Stimulated activated CD8-positive, alpha-beta memory T cell treated with anti-CD3 and anti-CD28 coated beads, Interleukin-15, amount 100 ng/mL, for 24 hours (primary cell): ENCODE measurements around the gene RPS13.
"Not testable (repeated sequence)": the region's sequence is repeated elsewhere in the genome, so short reads cannot be mapped to it uniquely, and the experiment has no call there.

Source experiments
- DNase-seq: peaks from one replicate; pipeline ENCODE4 v3.0.0-alpha.2; 2020; ENCODE audit warnings: low read depth

Gene RPS13

DNA sequence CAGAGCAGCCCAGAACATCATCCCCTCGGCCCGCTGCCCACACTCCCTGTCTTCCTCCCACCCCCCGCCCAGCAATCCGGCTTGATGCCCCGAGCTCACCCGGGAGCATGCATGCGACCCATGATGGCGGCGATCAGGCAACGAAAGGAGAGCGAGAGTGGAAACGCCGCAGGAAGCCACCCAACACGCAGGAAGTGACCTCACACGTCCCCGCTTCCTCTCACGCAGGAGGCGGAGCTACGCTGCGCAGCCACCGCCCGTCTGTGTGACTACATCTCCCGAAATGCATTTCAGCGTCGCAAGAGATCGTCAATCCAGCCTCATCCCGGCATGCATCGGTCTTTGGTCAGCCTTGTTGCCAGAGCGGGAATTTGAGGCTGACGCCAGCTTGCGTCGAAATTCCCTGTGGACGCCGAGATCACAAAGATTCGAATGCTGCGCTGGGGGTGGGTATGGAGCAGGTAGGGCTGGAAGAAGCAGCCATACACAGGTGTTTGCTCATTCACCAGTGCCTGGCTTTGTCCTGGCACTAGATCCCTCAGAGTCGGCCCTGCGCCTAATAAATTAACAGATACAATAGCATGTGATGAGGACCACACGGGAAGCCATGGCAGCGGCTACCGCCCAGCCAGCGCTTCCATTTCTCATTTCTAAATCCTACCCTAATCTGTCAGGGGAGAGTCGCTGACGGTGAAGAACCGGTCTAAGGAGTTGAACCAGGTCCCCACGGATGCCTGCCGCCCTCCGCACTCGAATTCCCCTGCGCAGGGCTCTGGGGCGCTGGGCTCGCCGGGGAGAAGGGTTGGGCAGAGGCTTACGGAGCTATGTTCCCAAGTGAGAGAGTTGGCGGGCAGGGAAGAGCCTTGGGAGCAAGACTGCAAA, at the start of gene RPS13:
Gene RPS13, minus strand, starts transcription at position 148 of the 882 bp plus-strand sequence. Its CDS starts 26 bp downstream, at position 122.
- peak; percentile 82 for DNase-seq

DNA sequence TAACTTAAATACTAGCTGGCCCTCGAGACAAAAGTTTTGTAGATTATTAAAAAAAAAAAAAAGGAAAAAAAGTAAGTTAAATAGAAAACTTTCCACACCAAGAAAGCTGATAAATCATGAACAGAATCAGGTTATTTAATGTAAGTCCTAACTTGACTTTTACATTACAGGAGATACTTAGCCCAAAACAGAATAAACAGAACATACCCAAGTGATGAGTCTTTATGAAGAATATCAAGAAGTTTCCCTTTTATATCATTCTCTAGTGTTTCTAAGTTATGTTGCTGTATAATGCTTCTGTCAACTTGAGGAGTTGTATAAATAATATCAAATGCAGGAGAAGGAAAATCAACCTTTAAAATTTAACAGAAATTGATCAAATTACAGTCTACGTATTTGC, 44.5 kb upstream of the RPS13 start:
- no peak for DNase-seq

DNA sequence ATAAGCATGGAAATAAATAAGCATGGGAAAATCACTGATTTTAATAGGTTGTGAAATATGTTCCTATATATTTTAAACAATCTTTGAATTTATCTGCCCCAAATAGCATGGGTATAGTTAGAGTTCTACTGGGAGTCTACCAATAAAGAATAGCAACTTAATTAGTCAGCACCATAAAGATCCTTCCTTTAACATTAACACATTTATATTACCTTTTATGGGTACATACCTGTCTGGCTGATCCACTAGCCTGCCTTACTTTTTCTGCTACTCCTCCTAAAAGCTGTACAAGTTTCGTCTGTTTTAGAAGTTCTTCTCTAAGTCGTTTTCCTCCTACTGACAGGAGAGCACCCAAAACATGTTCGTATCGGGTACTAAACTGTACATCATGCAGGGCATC, 39.8 kb upstream of the RPS13 start:
- no peak for DNase-seq

DNA sequence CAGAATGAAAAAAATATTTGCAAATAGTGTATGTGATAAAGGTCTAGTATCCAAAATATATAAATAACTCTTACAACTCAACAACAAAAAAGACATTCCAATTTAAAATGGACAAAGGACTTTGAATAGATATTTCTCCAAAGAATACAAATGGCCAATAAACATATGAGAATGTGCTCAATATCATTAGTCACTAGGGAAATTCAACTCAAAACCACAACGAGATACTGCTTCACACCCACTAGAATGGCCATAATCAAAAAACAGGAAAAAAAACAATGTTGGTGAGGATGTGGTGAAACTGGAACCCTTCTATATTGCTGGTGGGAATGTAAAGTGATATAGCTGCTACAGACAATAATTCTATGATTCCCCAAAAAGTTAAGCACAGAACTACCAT, 38.6 kb upstream of the RPS13 start:
- DNase-seq: no peak

DNA sequence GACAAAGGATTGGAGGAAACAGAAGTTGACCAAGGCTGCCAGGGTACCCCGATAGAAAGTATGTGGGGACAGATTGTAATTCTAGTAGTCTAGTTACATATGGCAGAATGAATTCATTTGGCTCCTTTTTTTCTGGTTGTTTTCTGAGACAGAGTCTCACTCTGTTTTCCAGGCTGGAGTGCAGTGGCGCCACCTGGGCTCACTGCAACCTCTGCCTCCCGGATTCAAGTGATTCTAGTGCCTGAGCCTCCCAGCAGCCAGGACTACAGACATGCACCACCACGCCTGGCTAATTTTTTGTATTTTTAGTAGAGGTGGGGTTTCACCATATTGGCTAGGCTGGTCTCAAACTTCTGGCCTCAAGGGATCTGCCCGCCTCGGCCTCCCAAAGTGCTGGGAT, 30.3 kb upstream of the RPS13 start:
- not testable (repeated sequence) for DNase-seq

DNA sequence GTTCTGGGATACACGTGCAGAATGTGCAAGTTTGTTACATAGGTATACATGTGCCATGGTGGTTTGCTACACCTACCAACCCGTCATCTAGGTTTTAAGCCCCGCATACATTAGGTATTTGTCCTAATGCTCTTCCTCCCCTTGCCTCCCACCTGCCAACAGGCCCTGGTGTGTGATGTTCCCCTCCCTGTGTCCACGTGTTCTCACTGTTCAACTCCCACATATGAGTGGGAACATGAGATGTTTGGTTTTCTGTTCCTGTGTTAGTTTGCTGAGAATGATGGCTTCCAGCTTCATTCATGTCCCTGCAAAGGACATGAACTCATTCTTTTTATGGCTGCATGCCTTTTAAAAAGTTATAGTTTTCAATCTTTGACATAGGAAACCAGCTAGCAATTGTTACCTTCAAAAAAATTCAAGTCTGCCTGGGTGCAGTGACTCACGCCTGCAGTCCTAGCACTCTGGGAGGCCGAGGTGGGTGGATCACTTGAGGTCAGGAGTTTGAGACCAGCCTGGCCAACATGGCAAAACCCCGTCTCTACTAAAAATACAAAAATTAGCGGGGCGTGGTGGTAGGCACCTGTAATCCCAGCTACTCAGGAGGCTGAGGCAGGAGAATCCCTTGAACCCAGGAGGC, 28.1 kb upstream of the RPS13 start:
- not testable (repeated sequence) for DNase-seq

DNA sequence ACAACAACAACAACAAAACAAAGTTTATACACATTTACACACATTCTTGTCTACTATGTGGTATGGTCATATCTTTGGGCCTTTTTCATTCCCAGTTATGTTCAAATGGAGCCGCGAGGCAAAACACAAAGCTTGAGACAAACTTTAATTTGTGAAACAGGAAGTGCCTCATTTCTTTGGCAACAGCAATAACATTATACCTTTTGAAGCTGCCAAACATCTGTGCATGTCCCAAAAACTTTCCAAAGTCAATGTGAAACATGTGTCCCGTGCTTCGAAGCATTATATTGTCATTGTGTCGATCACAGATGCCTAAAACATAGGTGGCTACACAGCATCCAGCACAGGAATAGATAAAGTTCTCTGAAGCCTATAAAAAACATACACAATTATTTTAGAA, 25.0 kb upstream of the RPS13 start:
- DNase-seq: no peak

DNA sequence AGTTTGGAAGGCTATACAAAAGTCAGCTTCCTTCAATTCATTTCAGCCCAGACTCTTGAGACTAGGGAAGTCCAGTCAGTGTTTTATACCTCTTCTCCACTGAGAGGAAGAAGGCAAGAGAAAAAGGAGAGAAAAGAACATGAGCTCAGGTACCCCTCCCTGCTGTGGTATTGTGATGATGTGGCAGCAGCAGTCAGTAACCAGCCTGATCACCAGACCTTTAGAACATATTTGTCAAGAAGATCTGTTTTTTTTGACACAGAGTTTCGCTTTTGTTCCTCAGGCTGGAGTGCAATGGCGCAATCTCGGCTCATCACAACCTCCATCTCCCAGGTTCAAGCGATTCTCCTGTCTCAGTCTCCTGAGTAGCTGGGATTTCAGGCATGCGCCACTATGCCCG, 21.2 kb upstream of the RPS13 start:
- DNase-seq: no peak

DNA sequence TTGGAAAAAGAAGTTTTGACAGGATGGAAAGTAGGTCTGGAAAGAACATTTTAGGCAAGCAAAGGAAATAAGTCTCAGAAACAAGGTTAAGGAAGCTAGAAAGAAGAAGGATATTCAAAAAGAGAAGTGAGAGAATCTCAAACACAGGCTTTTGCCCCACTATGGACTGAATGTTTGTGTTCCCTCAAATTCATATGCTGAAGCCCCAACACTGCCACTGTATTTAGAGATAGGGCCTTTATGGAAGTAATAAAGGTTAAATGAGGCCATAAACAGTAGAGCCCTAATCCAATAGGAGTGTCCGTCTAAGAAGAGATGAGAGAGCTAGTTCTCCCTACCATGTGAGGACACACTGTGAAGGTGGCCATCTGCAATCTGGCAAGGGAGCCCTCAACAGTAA, 20.6 kb upstream of the RPS13 start:
- DNase-seq: no peak

DNA sequence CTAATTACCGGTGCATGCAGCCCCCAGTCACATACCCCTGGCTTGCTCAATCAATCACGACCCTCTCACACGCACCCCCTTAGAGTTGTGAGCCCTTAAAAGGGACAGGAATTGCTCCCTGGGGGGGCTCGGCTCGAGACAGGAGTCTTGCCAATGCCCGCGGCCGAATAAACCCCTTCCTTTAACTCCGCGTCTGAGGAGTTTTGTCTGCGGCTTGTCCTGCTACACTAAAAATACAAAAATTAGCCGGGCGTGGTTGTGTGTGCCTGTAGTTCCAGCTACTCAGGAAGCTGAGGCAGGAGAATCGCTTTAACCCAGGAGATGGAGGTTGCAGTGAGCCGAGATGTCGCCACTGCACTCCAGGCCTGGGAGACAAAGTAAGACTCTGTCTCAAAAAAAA, 8.5 kb upstream of the RPS13 start:
- DNase-seq: not testable (repeated sequence)

DNA sequence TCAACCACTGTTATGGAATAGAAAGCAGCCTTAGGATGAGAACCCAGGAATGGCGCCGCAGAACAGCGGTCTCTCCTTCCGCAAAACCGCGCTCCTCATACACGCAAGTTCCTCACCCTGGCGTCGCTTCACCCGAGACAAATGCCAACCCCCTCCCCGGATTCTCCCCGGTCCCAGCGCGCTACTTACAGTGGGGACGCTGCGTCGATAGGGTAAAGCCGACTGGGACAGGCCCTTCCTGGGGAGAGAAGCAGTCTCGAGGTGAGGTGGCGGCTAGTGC, 287 bp downstream of the RPS13 start:
- no peak for DNase-seq

DNA sequence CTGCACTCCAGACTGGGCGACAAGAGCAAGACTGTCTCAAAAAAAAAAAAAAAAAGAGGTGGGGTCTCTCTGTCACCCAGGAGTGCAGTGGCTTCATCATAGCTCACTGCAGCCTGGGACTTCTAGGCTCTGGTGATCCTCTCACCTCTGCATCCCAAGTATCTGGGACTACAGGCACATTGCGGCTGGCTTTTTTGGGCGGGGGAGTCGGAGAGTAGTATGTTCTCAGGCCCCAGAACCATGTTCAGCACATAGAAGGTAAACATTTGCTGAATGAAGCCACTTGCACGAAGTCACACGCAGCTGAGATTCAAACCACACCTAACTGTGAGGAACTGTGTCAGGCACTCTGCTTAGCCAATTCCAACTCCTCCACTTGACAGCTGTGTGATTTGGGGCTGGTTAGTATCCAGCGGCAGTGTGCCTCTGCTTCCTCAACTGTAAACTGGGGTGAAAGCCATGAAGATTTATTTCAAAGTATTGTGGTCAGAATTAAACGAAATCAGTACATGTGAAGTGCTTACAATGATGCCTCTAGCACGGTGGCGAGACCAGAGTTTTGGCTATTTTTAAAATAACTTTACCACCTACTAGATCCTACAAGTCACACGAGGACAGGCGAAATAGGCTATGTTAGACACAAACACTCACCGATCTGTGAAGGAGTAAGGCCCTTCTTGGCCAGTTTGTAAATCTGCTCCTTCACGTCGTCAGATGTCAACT, 789 bp downstream of the RPS13 start:
- no peak for DNase-seq

DNA sequence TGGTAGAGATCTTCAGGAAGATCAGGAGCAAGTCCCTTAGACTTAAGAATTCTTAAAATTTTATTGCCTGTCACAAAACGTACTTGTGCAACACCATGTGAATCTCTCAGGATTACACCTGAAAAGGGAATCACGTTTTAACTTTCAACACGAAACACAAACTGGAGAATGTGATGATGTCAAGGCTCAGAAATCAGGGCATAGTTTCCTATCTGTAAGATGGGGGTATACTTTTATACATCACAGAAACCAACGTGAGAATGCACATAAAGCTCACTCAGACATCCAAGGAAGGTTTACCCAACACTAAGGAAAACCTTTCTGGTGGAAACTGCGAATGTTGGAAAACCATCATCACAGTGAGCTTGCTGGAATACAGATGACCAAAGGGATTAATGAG, 2.0 kb downstream of the RPS13 start:
- DNase-seq: no peak

DNA sequence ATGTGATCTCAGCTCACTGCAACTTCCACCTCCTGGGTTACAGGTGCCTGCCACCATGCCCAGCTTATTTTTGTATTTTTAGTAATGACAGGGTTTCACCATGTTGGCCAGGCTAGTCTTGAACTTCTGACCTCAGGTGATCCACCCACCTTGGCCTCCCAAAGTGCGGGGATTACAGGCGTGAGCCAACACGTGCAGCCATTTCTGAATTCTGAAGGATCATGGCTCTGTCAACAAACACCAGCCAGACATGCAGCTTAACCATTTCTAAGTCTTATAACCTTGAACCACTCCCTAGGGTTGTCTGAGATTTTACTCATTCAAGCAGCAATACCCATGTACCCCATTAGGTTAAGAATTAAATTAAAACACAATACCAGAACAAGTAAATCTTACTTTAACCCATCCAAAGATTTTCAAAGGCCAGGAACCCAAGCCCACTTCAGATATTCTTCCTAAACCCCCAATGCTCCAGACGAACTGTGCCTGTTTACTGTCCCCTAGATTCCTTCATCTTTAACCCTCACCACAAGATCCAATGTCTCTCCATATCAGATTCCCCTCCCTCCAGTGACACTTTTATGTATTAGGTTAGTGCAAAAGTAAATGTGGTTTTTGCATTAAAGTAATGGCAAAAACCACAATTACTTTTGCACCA, 4.0 kb downstream of the RPS13 start:
- DNase-seq: no peak

DNA sequence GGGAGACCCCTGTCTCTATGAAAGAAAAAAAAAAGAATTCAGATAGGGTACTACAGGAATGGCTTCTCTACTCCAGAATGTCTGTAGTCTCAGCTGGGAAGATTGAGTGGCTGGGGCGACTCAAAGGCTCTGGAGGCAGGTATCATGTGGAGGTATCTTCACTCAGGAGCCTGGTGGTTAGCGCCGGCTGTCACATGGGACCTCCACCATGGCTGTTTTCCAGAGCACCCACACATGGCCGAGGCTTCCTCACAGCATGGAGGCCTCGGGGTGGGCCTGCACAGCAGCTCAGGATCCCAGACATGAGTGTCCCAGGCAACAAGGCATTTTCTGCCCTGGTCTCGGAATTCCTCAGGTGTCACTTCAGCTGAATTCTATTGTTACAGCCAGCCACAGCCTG, 10.1 kb downstream of the RPS13 start:
- DNase-seq: no peak

DNA sequence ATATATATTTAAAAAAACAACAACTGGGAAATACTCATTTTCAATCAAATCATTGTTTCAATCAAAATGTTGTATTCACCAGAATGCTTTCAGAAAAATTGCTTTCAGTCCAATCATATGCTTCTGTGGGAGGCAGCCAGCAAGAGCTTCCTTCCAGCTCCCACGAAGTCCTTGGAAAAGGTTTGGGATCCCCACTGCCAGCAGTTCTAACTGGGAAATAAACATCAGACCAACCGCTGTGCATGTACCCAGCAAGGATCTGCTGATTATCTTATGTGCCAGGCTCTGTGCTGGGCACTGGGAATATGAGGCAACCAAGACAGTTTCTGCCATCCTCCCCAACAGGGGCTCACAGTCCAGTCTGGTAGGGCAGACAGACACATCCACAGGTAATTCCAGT, 10.8 kb downstream of the RPS13 start:
- DNase-seq: no peak

DNA sequence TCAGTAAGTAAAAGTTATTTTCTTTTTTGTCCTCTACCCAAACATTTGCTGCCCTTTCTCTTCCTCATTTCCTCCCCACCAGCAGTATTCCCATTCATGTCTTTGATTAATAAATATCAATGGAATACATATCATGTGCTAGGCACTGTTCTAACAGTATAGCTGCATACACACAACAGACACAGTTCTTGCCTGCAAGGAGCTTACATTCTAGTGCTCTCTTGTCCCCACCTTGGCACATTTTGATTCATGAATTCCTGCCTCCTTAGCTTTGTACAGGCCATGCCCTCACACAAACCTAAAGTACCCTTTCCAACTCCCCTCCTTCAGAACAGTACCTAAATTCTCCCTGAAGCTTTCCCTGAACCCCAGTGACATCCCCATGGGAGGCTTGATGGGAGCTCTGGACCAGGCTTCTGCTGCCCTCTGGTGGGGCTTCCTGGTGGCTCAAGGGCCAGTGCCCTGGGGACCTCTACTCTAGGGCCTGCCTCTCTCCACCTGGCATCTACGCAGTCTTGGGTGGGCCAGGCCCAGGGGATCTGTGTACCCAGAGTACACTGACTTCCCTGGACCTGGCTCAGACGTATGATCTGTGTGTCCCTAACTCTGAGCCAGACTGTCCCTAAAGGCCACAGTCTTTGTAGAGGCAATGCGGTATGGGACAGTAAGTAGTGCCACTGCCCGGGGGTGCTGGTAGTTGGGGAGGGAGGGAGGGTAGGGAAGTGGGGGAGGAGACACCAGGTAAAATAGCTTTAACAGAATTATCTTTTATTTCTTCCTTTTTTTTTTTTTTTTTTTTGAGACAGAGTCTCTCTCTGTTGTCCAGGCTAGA, 14.1 kb downstream of the RPS13 start:
- no peak for DNase-seq

DNA sequence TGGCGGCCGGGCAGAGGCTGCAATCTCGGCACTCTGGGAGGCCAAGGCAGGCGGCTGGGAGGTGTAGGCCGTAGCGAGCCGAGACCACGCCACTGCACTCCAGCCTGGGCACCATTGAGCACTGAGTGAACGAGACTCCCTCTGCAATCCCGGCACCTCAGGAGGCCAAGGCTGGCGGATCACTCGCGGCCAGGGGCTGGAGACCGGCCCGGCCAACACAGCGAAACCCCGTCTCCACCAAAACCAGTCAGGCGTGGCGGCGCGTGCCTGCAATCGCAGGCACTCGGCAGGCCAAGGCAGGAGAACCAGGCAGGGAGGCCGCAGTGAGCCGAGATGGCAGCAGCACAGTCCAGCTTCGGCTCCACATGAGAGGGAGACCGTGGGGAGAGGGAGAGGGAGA, 26.3 kb downstream of the RPS13 start:
- DNase-seq: not testable (repeated sequence)

DNA sequence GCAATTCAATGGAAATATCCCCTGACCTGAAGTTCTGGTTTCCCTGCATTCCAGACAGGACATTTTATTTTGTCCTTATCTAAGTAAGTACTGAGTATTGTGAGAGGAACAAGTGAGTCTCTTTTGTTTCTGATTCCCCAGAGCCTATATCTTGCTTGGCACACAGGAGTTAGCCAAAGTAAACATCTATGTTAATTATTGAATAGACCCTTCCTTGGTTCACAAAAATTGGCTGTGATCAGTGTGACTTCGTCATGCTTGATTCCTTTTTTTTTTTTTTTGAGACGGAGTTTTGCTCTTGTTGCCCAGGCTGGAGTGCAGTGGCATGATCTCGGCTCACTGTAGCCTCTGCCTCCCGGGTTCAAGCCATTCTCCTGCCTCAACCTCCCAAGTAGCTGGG, 29.0 kb downstream of the RPS13 start:
- not testable (repeated sequence) for DNase-seq

DNA sequence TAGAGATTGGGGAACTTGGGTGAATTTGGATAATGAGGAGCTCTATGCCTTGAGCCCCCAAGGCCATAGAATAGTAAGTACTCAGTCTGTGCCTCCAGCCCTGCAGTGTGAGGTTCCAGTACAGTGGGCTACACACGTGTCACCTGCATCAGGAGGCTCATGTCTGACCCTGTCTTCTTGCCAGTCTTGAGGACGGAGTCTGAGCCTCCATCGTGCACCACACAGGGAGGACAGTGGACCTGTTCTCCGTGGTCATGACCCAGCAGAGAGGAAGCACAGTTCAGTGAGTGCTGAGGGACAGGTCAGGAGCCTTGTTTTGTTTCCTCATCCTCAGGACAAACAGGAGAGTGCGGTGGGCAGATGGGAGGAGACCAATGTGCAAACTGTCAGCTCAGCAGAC, 30.8 kb downstream of the RPS13 start:
- DNase-seq: no peak
